Omental fat pad (tissue), 4 donors: Measurements from ENCODE around the gene ALKBH5. TPM values are rescaled to one million over a fixed set of nuclear protein-coding genes. Genes with fewer than 3 reads are reported as not detected.

Experiments
- ATAC-seq: fragments of 150-250 bp; one replicate; pipeline ENCODE4 v1.9.1; 2016; ENCODE audit warnings: mild to moderate bottlenecking, moderate library complexity; ENCODE audit not compliant: low FRiP score
- DNase-seq: peaks from one replicate; pipeline ENCODE4 v3.0.0-alpha.2; 2019; ENCODE audit warnings: low spot score
- CTCF ChIP-seq, 3 donors: fragments of 450-650 bp; IDR thresholded peaks; one replicate each; pipeline ENCODE4 v1.5.1; 2016 to 2017; ENCODE audit warnings: antibody characterized with exemption in 3 of 3, mild to moderate bottlenecking in 3 of 3, moderate library complexity in 2 of 3
- total RNA-seq, 4 donors: library from RNA; depleted of rRNA; stranded (reverse); fragments of >200 nt; gene quantifications; one replicate each; pipeline ENCODE4 v1.1.0, GENCODE V29; 2016

Gene ALKBH5
- total RNA-seq, 4 donors from 2014 or later: 77.0 to 80.7 (median 80.3) TPM

DNA sequence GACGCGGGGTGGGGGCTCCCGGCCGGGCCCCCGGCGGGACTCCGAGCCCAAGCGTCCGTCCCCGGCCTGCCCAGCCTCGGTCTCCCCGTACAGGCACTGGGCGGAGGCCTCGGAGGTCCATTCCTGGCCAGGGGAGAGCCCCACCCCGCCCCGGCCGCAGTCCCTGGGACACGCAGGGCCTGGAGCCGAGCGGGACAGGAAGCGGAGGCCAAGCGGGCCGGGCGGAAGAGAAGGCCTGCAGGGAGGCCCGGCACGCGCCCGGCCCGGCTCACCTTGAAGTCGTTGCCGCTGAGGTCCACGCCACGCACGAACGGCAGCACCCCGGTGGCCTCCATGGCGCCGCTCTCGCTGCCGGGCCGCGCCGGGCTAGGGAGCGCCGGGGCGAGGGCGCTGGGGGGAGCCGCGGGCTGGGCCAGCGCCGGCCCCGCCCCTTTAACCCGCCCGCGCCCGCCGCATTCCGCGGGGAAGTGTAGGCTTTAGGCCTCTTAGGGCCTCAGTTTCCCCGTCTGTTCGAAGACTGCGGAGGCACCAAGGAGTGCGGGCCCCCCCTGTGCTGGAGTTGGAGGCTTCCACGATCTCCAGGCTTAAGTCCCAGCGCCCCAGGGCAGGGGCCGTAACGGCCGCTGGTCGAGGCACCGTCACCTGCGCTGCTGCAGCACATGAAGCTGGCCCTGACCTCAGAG, 74.9 kb downstream of the ALKBH5 start, which contains the start of gene FLII:
Gene FLII (minus strand): TSS at position 383 of the 683 bp plus-strand sequence. CDS start 48 bp downstream, at position 335.
- no peak for DNase-seq

More for the DNA sequence above, 74.9 kb downstream of the ALKBH5 start, which contains the start of gene FLII:
- TF ChIP-seq CTCF (IDR thresholded peaks at IDR 0.05): no peak
- peak; percentile 50 for ATAC-seq

Other genes starting within 250 kb of the ALKBH5 start
- gene TOM1L2, start 211.4 kb upstream of the ALKBH5 start, total RNA-seq: 10 to 100 TPM; 25.9 to 30.3 (median 27.6) TPM
- 1 to 10 TPM in 3 of 4 donors, under 1 TPM in 1; 0.60 to 4.6 (median 1.9) TPM for gene DRC3, start 211.0 kb upstream of the ALKBH5 start, total RNA-seq
- gene ATPAF2, start 144.7 kb upstream of the ALKBH5 start, total RNA-seq: 10 to 100 TPM in 2 of 4 donors, 1 to 10 TPM in 2; 9.5 to 18.4 (median 13.1) TPM
- gene GID4, start 144.4 kb upstream of the ALKBH5 start, total RNA-seq: 10 to 100 TPM in 3 of 4 donors, 1 to 10 TPM in 1; 9.8 to 20.2 (median 10.5) TPM
- 10 to 100 TPM; 31.6 to 38.1 (median 37.3) TPM for gene DRG2, start 95.9 kb upstream of the ALKBH5 start, total RNA-seq
- gene MYO15A, start 75.1 kb upstream of the ALKBH5 start, total RNA-seq: 1 to 10 TPM in 3 of 4 donors, under 1 TPM in 1; 0.31 to 3.9 (median 2.0) TPM
- 10 to 100 TPM; 10.2 to 24.0 (median 13.2) TPM for gene LLGL1, start 41.8 kb downstream of the ALKBH5 start, total RNA-seq
- 100 to 1,000 TPM; 198 to 328 (median 324) TPM for gene FLII, start 74.9 kb downstream of the ALKBH5 start, total RNA-seq
- gene MIEF2, start 76.8 kb downstream of the ALKBH5 start, total RNA-seq: 1 to 10 TPM; 2.9 to 9.5 (median 5.7) TPM
- 10 to 100 TPM; 23.6 to 80.5 (median 47.5) TPM for gene TOP3A, start 131.2 kb downstream of the ALKBH5 start, total RNA-seq
- 10 to 100 TPM; 11.4 to 21.4 (median 14.3) TPM for gene SMCR8, start 131.5 kb downstream of the ALKBH5 start, total RNA-seq
- gene SHMT1, start 179.7 kb downstream of the ALKBH5 start, total RNA-seq: 100 to 1,000 TPM in 2 of 4 donors, 10 to 100 TPM in 2; 59.3 to 108 (median 102) TPM
- gene EVPLL, start 193.9 kb downstream of the ALKBH5 start, total RNA-seq: under 1 TPM in 2 of 4 donors, not detected in 2; 0.36 to 0.37 TPM